Activated naive CD8-positive, alpha-beta T cell treated with anti-CD3 and anti-CD28 coated beads, Interleukin-2, amount 50 U/mL, for 16 hours (primary cell): Measurements from ENCODE around the gene CACNA2D4.
"Not testable (repeated sequence)": the region's sequence is repeated elsewhere in the genome, so short reads cannot be mapped to it uniquely, and the experiment has no call there.

Source experiments
- DNase-seq: peaks from one replicate; pipeline ENCODE4 v3.0.0-alpha.2; 2020; ENCODE audit warnings: low read depth, low spot score

CACNA2D4 gene

GRCh38 chr12:1832801-1833595 lies 85.5 kb downstream of the CACNA2D4 start:
- DNase-seq, result no peak

- no peak for DNase-seq
Measured at GRCh38 chr12:1830981-1831963, 87.2 kb downstream of the CACNA2D4 start.

GRCh38 chr12:1830401-1830845 lies 88.0 kb downstream of the CACNA2D4 start:
- no peak for DNase-seq

DNA sequence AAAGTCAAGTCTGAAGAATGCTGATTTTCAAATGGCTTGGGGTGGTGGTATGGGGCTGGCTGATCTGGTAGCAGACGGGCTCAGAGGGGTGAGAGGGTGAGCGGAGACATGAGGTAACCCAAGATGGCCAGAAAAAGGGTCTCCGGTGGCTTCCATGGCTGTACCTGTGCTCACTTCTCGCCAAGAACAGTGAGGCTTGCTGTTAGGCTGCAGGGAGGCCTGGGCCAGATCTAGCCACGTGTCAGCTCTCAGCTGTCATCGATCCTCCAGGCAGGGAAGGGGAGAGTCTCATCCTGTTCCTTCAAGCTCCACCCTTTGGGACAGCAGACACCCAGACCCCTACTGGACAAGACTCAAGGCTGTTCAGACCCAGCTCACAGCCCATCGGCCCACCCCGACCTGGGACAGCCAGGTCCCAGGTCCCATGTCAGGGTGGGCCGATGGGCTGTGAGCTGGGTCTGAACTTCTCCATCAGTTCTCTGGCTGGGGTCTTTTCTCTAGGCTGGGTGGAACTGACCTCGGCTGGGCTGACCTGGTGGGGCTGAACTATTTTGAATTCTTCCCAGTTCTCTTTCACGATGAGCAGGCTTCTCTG lies 89.0 kb downstream of the CACNA2D4 start:
- no peak for DNase-seq

DNA sequence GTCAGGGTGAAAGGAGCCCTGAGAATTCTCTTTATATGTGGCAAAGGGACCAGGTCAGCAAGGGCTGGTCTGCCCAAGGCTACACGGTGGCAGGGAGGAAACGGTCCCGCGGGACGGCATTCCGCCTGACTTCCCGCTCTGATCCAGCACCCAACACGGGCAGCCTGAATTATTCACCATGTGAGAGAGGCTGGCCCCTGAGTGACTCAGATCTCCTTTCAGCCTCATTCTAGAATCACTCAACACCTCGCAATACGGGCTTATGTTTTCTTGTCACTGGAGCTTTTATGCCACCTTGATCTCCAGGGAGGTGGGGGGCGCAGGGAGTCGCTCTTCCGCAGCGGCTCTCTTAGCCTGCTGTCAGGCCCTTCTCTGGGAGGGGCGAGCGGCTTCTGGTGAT lies 89.6 kb downstream of the CACNA2D4 start:
- DNase-seq, result no peak

DNA sequence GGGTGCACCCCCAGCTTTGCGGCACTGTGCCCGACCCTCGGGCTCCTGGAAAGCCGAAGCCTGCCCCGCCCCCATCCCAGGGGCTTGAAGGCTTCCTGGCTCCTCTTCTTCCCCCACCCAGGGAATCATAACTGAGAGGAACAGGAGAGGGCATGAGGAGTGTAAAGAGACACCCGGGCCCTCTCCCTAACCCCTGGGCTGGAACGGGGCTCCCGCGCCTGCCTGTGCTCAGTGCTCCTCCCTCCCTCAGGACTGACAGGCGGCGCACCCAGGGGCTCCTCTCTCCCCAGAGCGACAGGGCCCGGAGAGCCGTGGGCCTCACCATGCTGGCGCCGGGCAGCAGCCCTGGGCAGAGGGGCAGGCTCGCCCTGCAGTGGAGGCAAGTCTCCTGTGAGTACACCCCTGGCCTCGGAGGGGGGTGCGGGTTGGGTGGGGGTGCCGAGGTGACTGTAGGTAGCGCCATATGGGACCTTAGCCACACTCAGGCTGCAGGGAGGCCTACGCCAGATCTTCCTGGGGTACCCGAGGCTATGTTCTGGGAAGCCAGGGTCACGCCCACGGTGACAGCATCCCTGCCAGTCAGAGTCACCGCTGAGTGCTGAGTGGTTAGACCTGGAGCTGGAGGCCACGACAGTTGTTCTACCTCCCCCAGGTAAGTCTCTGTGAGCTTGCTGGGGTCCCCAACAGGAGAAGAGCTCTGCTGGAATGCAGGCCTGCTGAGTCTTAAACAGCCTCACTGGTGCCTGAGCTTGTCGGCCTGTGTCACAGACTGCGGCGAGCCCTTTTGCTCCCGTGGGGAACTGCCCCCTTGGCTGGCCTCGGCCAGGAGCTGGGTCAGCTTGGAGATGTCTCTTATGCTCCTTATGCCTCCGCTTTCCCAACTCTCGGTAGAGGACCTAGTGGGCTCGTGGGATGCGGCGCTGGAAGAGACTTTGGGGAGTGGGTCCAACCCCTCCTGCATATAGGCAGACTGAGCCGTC lies 90.3 kb downstream of the CACNA2D4 start:
- no peak for DNase-seq

GRCh38 chr12:1826867-1827705 lies 91.4 kb downstream of the CACNA2D4 start:
- DNase-seq, result no peak

DNA sequence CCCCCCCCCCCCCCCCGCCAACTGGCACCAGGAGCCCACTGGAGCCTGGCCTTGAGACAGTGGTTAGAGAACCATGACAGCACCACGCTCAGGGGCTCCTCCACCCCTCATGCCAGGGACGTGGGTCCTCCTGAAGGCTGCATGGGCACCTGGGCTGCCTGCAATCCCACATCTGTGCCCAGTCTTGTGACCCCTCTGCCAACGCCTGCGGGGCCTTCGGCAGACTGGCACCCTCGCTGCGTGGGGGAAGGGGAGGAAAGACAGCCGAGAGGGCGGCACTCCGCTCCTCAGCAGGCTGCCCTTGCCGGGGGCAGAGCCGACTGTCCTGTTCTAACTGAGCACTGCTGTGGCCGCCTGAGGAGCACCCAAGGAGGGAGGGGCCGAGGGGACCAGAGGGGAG lies 92.1 kb downstream of the CACNA2D4 start:
- no peak for DNase-seq

DNA sequence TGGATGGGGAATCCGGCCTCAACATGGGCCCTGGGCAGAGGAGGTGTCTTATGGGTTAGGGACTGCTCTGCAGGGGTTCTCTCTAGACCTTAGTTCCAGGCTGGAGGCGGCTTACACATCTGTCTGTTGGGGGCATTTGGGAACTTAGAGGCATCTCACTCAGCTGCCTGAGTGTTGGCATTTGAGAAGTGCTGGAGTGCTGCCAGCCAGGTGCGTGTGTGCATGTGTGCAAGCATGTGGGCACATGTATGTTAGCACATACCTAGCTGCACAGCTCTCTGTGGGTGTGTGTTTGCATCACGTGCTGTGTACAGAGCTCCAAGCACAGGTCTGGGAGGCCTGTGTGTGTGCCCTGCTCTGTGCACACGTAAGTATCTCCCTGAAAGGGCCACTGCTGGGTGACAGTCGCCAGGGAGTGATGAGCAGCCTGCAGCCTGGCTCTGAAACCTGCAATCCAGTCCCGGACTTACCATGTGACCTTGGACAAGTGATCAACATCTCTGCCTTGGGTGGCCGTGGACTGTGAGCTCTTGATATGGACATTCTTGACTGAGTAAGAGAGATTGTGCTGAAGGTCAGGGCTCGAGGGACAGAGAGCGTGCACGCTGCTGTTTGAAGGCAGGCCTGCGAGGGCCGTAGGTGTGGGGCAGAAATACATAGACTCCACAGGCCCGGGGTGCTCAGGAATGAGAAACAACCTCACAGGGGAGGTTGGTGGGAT lies 92.9 kb downstream of the CACNA2D4 start:
- DNase-seq, result no peak

DNA sequence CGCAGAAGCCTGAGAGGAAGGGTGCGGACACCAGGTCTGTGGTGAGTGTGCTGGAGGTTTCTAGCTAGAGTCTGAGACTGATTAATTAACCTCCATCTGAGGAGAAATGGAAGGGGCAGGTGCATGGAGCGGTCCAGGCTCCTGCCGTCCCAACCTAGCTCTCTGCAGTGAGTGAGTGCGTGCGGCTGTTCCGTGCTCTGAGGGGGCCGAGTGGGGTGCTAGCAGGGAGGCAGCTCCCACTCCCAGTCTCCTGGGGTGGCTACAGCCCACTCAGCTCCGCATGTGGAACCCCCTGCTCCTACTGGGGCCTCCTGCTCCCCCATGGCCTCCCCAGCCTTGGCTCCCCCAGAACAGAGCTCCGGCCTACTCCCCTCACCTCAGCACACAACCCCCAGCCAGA lies 95.2 kb downstream of the CACNA2D4 start:
- DNase-seq, result no peak

DNA sequence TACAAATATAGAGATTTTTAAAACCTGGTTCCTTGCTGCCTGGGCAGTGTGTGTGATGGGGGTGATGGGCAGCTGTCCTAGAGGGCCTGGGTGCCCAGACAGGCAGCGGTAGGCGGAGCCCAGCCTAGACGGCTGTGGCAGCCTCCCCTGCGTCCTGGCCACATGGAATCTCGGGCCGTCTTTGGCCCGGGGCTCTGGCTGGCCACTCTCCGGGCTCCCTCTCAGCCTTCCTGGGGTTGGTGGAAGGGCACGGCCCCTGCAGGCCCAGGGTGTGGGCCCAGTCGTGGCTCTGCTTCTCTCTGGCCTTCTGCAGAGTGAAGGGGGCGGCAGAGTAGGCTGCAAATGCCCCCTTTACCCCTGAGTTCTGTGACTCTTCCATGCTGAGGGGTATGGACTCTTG lies 95.8 kb downstream of the CACNA2D4 start:
- DNase-seq, result no peak

DNA sequence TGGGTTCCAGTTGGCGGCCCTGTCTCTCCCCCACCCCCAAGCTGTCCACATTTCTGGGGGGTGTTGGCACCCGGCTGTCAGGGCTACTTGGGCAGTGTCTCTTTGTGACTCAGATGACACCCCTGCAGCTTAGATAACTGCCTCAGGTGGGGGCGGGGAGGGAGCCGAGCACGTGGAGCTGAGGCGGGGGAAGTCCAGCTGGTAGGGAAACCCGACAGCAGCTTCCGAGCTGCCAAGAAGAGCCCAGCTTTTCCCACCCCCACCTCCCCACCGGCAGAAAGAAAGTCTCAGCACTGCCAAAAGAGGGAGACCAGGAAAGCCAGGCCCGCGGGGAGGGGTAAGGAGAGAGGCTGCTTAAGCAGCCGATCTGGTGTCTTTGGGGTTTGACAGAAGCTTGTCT lies 96.6 kb downstream of the CACNA2D4 start:
- DNase-seq, result no peak

DNA sequence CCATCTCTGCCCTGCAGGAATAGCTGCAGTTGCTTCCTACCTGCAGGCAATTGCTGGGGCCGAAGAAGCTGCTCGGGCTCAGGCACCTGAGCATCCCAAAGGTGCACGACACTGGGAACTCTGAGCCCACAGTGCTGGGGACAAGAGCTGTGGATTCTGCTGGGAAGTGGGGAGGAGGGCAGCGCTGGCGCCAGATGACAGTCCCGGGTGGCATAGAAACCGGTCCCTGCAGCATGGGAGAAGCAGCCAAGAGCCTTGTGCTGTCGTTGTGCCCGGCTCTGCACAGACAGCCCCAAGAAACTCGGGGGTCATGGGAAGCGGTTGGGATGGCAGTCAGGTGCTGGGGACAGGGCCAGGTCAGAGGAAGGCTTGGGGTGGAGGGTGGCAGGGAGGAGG lies 97.6 kb downstream of the CACNA2D4 start:
- DNase-seq, result no peak

DNA sequence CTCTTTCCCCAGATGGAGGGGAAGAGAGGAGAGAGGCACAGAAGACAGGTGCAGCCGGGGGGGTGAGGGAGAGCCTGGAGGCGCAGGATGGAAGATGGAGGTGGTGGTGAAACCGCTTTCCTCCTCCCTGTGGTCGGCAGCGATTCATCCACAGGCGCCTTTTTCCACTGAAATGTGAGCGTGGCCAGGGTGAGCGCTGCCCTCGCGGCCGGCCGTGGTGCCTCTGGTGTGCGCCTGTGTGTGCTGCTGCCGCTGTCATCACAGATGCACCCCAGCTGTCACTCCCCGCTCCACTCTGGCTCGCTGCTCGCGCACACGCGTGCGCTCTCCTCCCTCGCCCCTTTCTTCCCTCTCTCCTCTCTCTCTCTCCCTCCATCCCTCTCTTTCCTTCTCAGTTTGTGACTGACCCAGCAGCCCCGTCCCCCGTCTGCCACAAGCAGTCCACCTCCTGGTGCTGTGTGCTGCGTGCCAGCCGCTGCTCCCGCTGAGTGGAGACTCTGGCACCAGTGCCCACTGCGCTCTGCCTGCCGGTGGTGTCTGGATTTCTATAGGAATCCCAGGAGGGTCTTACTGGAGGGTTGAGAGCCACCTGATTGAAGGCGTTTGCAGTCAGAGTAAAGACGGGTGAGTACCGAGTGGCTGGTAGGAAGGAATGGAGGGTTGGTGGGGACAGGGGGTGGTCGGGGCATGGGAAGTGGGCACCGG lies 98.1 kb downstream of the CACNA2D4 start, which contains the start of gene LRTM2:
TSS of gene LRTM2 (plus strand) at position 375 of the 705 bp plus-strand sequence. CDS start 7,584 bp downstream, outside the sequence.
- no peak for DNase-seq

GRCh38 chr12:1819571-1819970 lies 98.9 kb downstream of the CACNA2D4 start:
- no peak for DNase-seq

GRCh38 chr12:1819050-1819449 lies 99.4 kb downstream of the CACNA2D4 start:
- no peak for DNase-seq

GRCh38 chr12:1817928-1818327 lies 100.5 kb downstream of the CACNA2D4 start:
- not testable (repeated sequence) for DNase-seq

DNA sequence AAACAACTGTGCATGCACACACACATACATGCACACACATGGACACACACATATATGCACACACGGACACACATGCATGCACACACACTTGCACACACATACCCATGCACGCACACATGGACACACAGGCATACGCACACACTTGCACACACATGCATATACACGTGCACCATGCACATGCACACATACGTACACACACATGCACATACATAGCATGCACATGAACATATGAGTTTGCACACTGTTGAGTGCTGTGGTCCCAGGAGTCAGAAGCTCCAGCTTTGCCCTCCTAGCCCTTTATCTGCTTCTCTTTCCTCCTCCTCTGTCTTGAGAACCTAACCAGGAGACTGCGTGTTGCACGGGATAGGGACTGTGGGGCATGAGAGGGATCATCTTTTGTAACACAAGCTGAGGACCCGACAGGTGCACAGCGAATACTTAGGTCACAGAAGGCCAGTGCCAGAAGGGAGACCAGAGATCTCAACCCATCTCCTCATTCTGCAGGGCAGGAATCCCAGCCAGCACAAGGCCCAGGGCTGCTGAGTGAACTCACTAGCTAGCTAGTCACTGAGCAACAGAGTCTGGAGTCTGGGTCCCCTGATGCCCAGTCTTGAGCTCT lies 101.6 kb downstream of the CACNA2D4 start:
- no peak for DNase-seq
